H9 (cell line): ENCODE results near the gene SF3B3. TPM values are rescaled to one million over a fixed set of nuclear protein-coding genes. Genes with fewer than 3 reads are reported as not detected.

Experiments used
- DNase-seq: peaks from one replicate; pipeline ENCODE4 v3.0.0-alpha.2; 2017
- H2AFZ ChIP-seq: one replicate; pipeline ENCODE4 v1.6.1; 2013; ENCODE audit warnings: mild to moderate bottlenecking, low read length, control low read depth, moderate library complexity
- H2AK5ac ChIP-seq: 2 replicates; pipeline ENCODE4 v1.6.1; 2013; ENCODE audit warnings: low read length, control low read depth, mixed read lengths; ENCODE audit not compliant: insufficient read length
- H2BK120ac ChIP-seq: one replicate; pipeline ENCODE4 v1.6.1; 2013; ENCODE audit warnings: low read depth, mild to moderate bottlenecking, low read length, control low read depth, inconsistent platforms; ENCODE audit not compliant: poor library complexity, severe bottlenecking
- H2BK12ac ChIP-seq: 2 replicates; pipeline ENCODE4 v1.6.1; 2013; ENCODE audit warnings: low read length, control low read depth, mixed read lengths, low read depth; ENCODE audit not compliant: insufficient read length
- H2BK15ac ChIP-seq: 2 replicates; pipeline ENCODE4 v1.6.1; 2013; ENCODE audit warnings: low read depth, low read length, control low read depth
- H2BK20ac ChIP-seq: one replicate; pipeline ENCODE4 v1.6.1; 2013; ENCODE audit warnings: low read depth, mild to moderate bottlenecking, low read length, control low read depth, inconsistent platforms; ENCODE audit not compliant: poor library complexity, severe bottlenecking
- H2BK5ac ChIP-seq: 2 replicates; pipeline ENCODE4 v1.6.1; 2013; ENCODE audit warnings: low read length, control low read depth, mixed read lengths; ENCODE audit not compliant: insufficient read length
- H3K14ac ChIP-seq: 2 replicates; pipeline ENCODE4 v1.6.1; 2013; ENCODE audit warnings: low read length, control low read depth; ENCODE audit not compliant: insufficient read depth
- H3K18ac ChIP-seq: 2 replicates; pipeline ENCODE4 v1.6.1; 2013; ENCODE audit warnings: low read depth, mild to moderate bottlenecking, mixed read lengths, low read length, control low read depth; ENCODE audit not compliant: insufficient read length
- H3K23ac ChIP-seq: 2 replicates; pipeline ENCODE4 v1.6.1; 2013; ENCODE audit warnings: low read length, control low read depth, mixed read lengths, low read depth; ENCODE audit not compliant: insufficient read length
- H3K23me2 ChIP-seq: 2 replicates; pipeline ENCODE4 v1.6.1; 2013; ENCODE audit warnings: low read depth, mild to moderate bottlenecking, mixed read lengths, low read length, control low read depth; ENCODE audit not compliant: insufficient read length, poor library complexity, severe bottlenecking
- H3K27ac ChIP-seq: 2 replicates; pipeline ENCODE4 v1.5.1; 2013; ENCODE audit warnings: low read length, control low read depth, mixed read lengths, low read depth; ENCODE audit not compliant: insufficient read length
- H3K27me3 ChIP-seq: 2 replicates; pipeline ENCODE4 v1.6.1; 2013; ENCODE audit warnings: low read length, control low read depth, inconsistent platforms; ENCODE audit not compliant: insufficient read depth
- H3K4ac ChIP-seq: 2 replicates; pipeline ENCODE4 v1.6.1; 2013; ENCODE audit warnings: low read depth, mild to moderate bottlenecking, control low read depth, inconsistent platforms, low read length, moderate library complexity
- H3K4me1 ChIP-seq: 2 replicates; pipeline ENCODE4 v1.6.1; 2013; ENCODE audit warnings: low read length, control low read depth, inconsistent platforms; ENCODE audit not compliant: insufficient read depth
- H3K4me2 ChIP-seq: 2 replicates; pipeline ENCODE4 v1.6.1; 2013; ENCODE audit warnings: low read length, control low read depth, mixed read lengths; ENCODE audit not compliant: insufficient read length, insufficient read depth
- H3K56ac ChIP-seq: 2 replicates; pipeline ENCODE4 v1.6.1; 2013; ENCODE audit warnings: low read depth, mild to moderate bottlenecking, mixed read lengths, low read length, control low read depth; ENCODE audit not compliant: insufficient read length
- H3K79me1 ChIP-seq: 2 replicates; pipeline ENCODE4 v1.6.1; 2013; ENCODE audit warnings: low read depth, mild to moderate bottlenecking, moderate library complexity, low read length, control low read depth, inconsistent platforms; ENCODE audit not compliant: insufficient read depth, poor library complexity, severe bottlenecking
- H3K79me2 ChIP-seq: 2 replicates; pipeline ENCODE4 v1.6.1; 2013; ENCODE audit warnings: low read length, control low read depth, inconsistent platforms; ENCODE audit not compliant: insufficient read depth
- H3K9ac ChIP-seq: 2 replicates; pipeline ENCODE4 v1.6.1; 2013; ENCODE audit warnings: low read length, control low read depth, mixed read lengths; ENCODE audit not compliant: insufficient read length; ENCODE audit errors: extremely low read depth
- H3K9me3 ChIP-seq: one replicate; pipeline ENCODE4 v1.6.1; 2013; ENCODE audit warnings: low read depth, low read length, inconsistent platforms; ENCODE audit not compliant: control insufficient read depth
- H3T11ph ChIP-seq: one replicate; pipeline ENCODE4 v1.6.1; 2013; ENCODE audit warnings: mild to moderate bottlenecking, low read length, control low read depth, inconsistent platforms
- H4K20me1 ChIP-seq: one replicate; pipeline ENCODE4 v1.6.1; 2013; ENCODE audit not compliant: control insufficient read depth, insufficient read length, insufficient read depth
- H4K5ac ChIP-seq: 2 replicates; pipeline ENCODE4 v1.6.1; 2013; ENCODE audit warnings: low read depth, mild to moderate bottlenecking, mixed read lengths, low read length, control low read depth; ENCODE audit not compliant: insufficient read length
- H4K8ac ChIP-seq: replicated peaks from 2 replicates; pipeline ENCODE4 v1.6.1; 2013; ENCODE audit warnings: low read length, control low read depth, mixed read lengths, low read depth; ENCODE audit not compliant: insufficient read length
- H4K91ac ChIP-seq: 2 replicates; pipeline ENCODE4 v1.6.1; 2013; ENCODE audit warnings: low read depth, mild to moderate bottlenecking, moderate library complexity, mixed read lengths, low read length, control low read depth; ENCODE audit not compliant: insufficient read length
- H3K27ac Mint-ChIP-seq, 3 experiments: 2 replicates in 2 of 3; 3 replicates in 1 of 3; pipeline ENCODE4 v1.8.0; 2020 to 2021; ENCODE audit warnings: mixed read lengths in 3 of 3, mild to moderate bottlenecking in 1 of 3, moderate library complexity in 1 of 3
- H3K27me3 Mint-ChIP-seq: 2 replicates; pipeline ENCODE4 v1.8.0; 2021; ENCODE audit warnings: low read depth, mild to moderate bottlenecking, moderate library complexity, mixed read lengths
- H3K36me3 Mint-ChIP-seq, 3 experiments: 2 replicates in 2 of 3; 3 replicates in 1 of 3; pipeline ENCODE4 v1.8.0; 2020 to 2021; ENCODE audit warnings: low read depth in 3 of 3, mixed read lengths in 3 of 3; ENCODE audit not compliant: insufficient read depth in 1 of 3
- H3K4me1 Mint-ChIP-seq, 2 experiments: 2 replicates each; pipeline ENCODE4 v1.8.0; 2020; ENCODE audit warnings: mixed read lengths in 2 of 2
- H3K4me3 Mint-ChIP-seq, 2 experiments: 2 replicates in 1 of 2; 3 replicates in 1 of 2; pipeline ENCODE4 v1.8.0; 2020 to 2021; ENCODE audit warnings: mild to moderate bottlenecking in 2 of 2, mixed read lengths in 2 of 2, moderate library complexity in 1 of 2
- H3K9me3 Mint-ChIP-seq, 2 experiments: 2 replicates in 1 of 2; 3 replicates in 1 of 2; pipeline ENCODE4 v1.8.0; 2020; ENCODE audit warnings: mild to moderate bottlenecking in 2 of 2, mixed read lengths in 2 of 2, moderate library complexity in 1 of 2
- CTCF ChIP-seq: fragments of 200-600 bp; sonication (generic); conservative IDR thresholded peaks from 3 replicates; pipeline ENCODE4 v1.8.0; 2021; ENCODE audit warnings: antibody characterized with exemption, mild to moderate bottlenecking
- WGBS: extraction: QIAGEN DNeasy Blood & Tissue Kit; methylation state at CpG from one replicate; pipeline ENCODE4 v1.1.7; 2013; ENCODE audit warnings: missing lambda C conversion rate, low lambda C conversion rate, mixed read lengths; ENCODE audit not compliant: insufficient read length; ENCODE audit errors: extremely low coverage; 5-methylcytosine and 5-hydroxymethylcytosine counted together
- total RNA-seq: library from RNA; stranded (reverse); gene quantifications from 2 replicates; pipeline ENCODE4 v1.2.1, GENCODE V29; 2021

Gene SF3B3
- total RNA-seq, 1 experiment from 2014 or later, result 493 TPM

- Histone ChIP-seq H3K4me1 (peaks cover 4% of the 10 kb centered on the region; the same call in 1 of the 2 replicates), H3K14ac (no peak overlapping the region), H4K20me1 (no peaks in the 10 kb centered on the region), H3K18ac (no peak overlapping the region), H3K23me2 (peaks cover 10% of the 10 kb centered on the region), H2AK5ac (no peak overlapping the region), H2BK120ac (no peak overlapping the region), H2BK5ac (no peak overlapping the region), H3K9ac (no peak overlapping the region), H2AFZ (no peak overlapping the region), H3K79me1 (no peaks in the 10 kb centered on the region), H4K8ac (no peak overlapping the region), H3K27me3 (no peaks in the 10 kb centered on the region), H2BK20ac (no peak overlapping the region), H3K56ac (no peak overlapping the region), H3K23ac (no peak overlapping the region), H3K9me3 (no peaks in the 10 kb centered on the region), H2BK12ac (no peak overlapping the region), H2BK15ac (no peak overlapping the region), H4K91ac (no peak overlapping the region), H3K79me2 (peaks cover 15% of the 10 kb centered on the region; the same call in 1 of the 2 replicates), H3K4ac (no peak overlapping the region), H3T11ph (no peak overlapping the region), H4K5ac (no peak overlapping the region), H3K27ac (no peak overlapping the region), H3K4me2 (no peak overlapping the region)
- no peak overlapping the region for H3K27ac Mint-ChIP-seq
- H3K9me3 Mint-ChIP-seq, result no peaks in the 10 kb centered on the region; a peak in 1 of 5 replicates
- peaks cover 14 to 39% (median 33%) of the 10 kb centered on the region in 3 experiments for H3K36me3 Mint-ChIP-seq
- peaks cover 12 to 16% of the 10 kb centered on the region in 2 experiments for H3K4me1 Mint-ChIP-seq
- no peak overlapping the region for H3K4me3 Mint-ChIP-seq
- whole genome bisulfite sequencing, result no CpG with 5 or more reads among the region's 8 CpGs
- no peak for TF ChIP-seq CTCF
- H3K27me3 Mint-ChIP-seq, result no peaks in the 10 kb centered on the region
- DNase-seq, result no peak
These were observed 2.9 kb upstream of the SF3B3 start for GRCh38 chr16:70520612-70521297.
